Ishikawa (cell line): Measurements from ENCODE around the gene TSPAN9.

Source experiments
- CEBPB ChIP-seq: IDR thresholded peaks from 2 replicates; pipeline ENCODE4 v1.6.1; 2012
- CREB1 ChIP-seq: IDR thresholded peaks from 2 replicates; pipeline ENCODE4 v1.6.1; 2012; ENCODE audit warnings: low read depth
- EGR1 ChIP-seq: IDR thresholded peaks from 2 replicates; pipeline ENCODE4 v1.6.1; 2012
- EP300 ChIP-seq: IDR thresholded peaks from 2 replicates; pipeline ENCODE4 v1.6.1; 2012; ENCODE audit warnings: borderline replicate concordance
- FOXM1 ChIP-seq: IDR thresholded peaks from 2 replicates; pipeline ENCODE4 v1.6.1; 2012; ENCODE audit warnings: low read depth, borderline replicate concordance
- MAX ChIP-seq: IDR thresholded peaks from 2 replicates; pipeline ENCODE4 v1.6.1; 2012
- NFIC ChIP-seq: IDR thresholded peaks from 2 replicates; pipeline ENCODE4 v1.6.1; 2012
- RAD21 ChIP-seq: IDR thresholded peaks from 2 replicates; pipeline ENCODE4 v1.6.1; 2012; ENCODE audit warnings: low read depth
- TAF1 ChIP-seq: IDR thresholded peaks from 2 replicates; pipeline ENCODE4 v1.6.1; 2012; ENCODE audit warnings: low read depth, mild to moderate bottlenecking
- TCF12 ChIP-seq: IDR thresholded peaks from 2 replicates; pipeline ENCODE4 v1.6.1; 2012; ENCODE audit warnings: low read depth
- TEAD4 ChIP-seq: IDR thresholded peaks from 2 replicates; pipeline ENCODE4 v1.6.1; 2012
- USF1 ChIP-seq: IDR thresholded peaks from 2 replicates; pipeline ENCODE4 v1.6.1; 2012
- YY1 ChIP-seq: IDR thresholded peaks from 2 replicates; pipeline ENCODE4 v1.6.1; 2012; ENCODE audit warnings: low read depth
- ZBTB7A ChIP-seq: IDR thresholded peaks from 2 replicates; pipeline ENCODE4 v1.6.1; 2012; ENCODE audit warnings: low read depth
- TF ChIP-seq, protein P1 (sequence below): IDR thresholded peaks from 2 replicates; pipeline ENCODE4 v1.6.1; 2012; ENCODE audit warnings: low read depth, mild to moderate bottlenecking

Gene TSPAN9

DNA sequence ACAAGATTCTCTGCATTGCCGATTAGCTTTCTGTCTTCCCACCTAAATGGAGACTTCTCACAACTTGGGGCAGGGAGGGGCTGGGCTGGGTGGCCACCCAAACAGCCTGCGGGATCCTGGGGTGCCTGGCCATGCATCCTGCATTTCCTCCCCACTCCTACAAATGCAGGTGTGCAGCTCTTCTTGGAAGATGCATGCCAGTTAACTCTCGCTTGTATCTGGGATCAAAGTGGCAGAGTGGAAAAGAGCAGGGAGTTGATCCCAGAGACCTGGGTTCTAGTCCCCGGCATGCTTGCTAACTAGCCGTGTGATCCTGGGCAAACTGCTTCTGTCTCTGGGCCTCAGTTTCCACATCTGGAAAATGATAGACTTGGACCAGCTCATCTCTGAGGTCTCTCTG is 136.6 kb downstream of the TSPAN9 start:
- TF ChIP-seq CEBPB (no peak), TAF1 (no peak), RAD21 (no peak), NFIC (no peak), MAX (no peak), ZBTB7A (no peak), YY1 (no peak), TEAD4 (no peak), USF1 (no peak), EP300 (no peak), TCF12 (no peak), EGR1 (no peak), CREB1 (no peak), FOXM1 (no peak)
- TF ChIP-seq, protein P1, sequence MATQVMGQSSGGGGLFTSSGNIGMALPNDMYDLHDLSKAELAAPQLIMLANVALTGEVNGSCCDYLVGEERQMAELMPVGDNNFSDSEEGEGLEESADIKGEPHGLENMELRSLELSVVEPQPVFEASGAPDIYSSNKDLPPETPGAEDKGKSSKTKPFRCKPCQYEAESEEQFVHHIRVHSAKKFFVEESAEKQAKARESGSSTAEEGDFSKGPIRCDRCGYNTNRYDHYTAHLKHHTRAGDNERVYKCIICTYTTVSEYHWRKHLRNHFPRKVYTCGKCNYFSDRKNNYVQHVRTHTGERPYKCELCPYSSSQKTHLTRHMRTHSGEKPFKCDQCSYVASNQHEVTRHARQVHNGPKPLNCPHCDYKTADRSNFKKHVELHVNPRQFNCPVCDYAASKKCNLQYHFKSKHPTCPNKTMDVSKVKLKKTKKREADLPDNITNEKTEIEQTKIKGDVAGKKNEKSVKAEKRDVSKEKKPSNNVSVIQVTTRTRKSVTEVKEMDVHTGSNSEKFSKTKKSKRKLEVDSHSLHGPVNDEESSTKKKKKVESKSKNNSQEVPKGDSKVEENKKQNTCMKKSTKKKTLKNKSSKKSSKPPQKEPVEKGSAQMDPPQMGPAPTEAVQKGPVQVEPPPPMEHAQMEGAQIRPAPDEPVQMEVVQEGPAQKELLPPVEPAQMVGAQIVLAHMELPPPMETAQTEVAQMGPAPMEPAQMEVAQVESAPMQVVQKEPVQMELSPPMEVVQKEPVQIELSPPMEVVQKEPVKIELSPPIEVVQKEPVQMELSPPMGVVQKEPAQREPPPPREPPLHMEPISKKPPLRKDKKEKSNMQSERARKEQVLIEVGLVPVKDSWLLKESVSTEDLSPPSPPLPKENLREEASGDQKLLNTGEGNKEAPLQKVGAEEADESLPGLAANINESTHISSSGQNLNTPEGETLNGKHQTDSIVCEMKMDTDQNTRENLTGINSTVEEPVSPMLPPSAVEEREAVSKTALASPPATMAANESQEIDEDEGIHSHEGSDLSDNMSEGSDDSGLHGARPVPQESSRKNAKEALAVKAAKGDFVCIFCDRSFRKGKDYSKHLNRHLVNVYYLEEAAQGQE, result no peak

DNA sequence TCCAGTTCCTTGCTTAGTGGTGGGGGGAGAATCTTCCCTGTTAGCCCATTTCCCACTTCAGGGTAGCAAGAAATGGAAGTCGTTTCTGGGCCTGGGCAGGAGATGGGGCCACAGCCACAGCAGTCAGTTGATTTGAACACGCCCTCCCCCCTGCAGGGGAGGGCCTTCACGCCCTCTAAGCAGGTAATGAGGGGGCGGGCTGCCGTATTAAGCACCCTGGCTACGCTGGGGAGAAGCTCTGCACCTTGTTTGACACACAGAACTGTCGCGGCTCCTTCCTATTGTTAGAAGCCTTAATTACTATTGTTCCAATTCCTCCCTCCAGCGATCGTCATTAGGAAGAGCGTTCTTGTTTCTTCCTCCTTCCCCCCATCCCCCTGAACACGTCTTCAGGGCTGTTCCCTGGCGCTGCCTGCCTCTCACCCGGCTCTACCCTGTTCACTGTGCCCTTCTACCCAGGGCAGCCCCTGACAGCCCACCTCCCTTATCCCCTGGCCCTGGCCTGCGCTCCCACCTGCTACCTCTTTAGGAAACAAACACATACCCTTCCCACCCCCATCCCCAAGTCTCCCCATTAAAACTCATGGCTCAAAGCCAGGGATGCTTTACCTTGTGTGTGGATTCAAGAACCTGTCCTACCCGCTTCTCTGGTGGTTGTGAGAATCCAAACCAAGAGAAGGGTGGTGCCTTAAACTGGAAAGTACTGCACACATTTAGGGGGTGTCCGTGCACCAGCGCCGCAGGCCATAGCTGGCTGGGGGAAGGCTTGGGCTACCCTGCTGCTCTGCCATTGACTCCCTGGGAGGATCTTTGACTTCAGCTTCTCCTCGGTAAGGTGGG is 137.6 kb downstream of the TSPAN9 start:
- TF ChIP-seq EGR1 (peak; percentile 65), EP300 (no peak), ZBTB7A (no peak), MAX (peak; percentile 27; the same call in 1 of the 2 replicates), NFIC (peak; percentile 30; the same call in 1 of the 2 replicates), TCF12 (peak; percentile 37; the same call in 1 of the 2 replicates), CEBPB (no peak), CREB1 (no peak), RAD21 (peak; percentile 68)

GRCh38 chr12:3215410-3215975 is 138.3 kb downstream of the TSPAN9 start:
- no peak for TF ChIP-seq YY1
- TF ChIP-seq TEAD4, result no peak
- TF ChIP-seq RAD21, result no peak
- no peak for TF ChIP-seq ZBTB7A
- TF ChIP-seq CREB1, result no peak
- TF ChIP-seq, protein P1, result no peak
- TF ChIP-seq CEBPB, result no peak
- no peak for TF ChIP-seq EGR1
- no peak for TF ChIP-seq MAX
- TF ChIP-seq TCF12, result no peak
- no peak for TF ChIP-seq NFIC
- TF ChIP-seq FOXM1, result no peak
- no peak for TF ChIP-seq USF1
- TF ChIP-seq EP300, result no peak
- no peak for TF ChIP-seq TAF1

DNA sequence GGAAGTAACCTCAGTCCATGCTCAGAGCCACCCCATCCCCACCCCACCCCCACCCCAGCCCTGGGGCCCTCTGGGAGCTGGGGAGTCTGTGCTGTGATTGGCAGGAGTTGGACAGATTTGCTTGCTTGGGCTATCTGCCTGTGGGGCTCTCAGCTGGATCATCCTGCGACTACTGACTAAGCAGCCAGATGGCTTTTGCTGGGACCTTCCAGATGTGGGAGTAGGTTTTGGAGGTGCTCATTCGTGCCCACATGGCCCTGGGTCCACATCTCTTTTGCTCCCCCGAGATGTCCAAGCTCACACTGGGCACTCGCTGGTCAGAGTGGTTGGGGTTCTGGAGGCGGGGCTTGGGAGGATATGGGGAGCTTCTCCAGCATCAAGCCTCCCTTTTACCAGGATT is 138.9 kb downstream of the TSPAN9 start:
- TF ChIP-seq YY1 (no peak), TCF12 (no peak), EP300 (no peak), NFIC (no peak), CEBPB (no peak), MAX (no peak), CREB1 (no peak), RAD21 (no peak)

GRCh38 chr12:3216726-3217682 is 139.8 kb downstream of the TSPAN9 start:
- TF ChIP-seq TEAD4 (no peak), ZBTB7A (no peak), RAD21 (no peak), NFIC (no peak), MAX (no peak), YY1 (no peak), EP300 (no peak), EGR1 (no peak), CEBPB (no peak), USF1 (no peak)
- TF ChIP-seq, protein P1, result no peak
